Loucy (cell line): Measurements from ENCODE around the gene CREG2.

ENCODE experiments used
- CTCF ChIP-seq: fragments of 200-600 bp; sonication (generic); conservative IDR thresholded peaks from 2 replicates; pipeline ENCODE4 v1.5.1; 2014; ENCODE audit warnings: mild to moderate bottlenecking, antibody characterized with exemption, low read length
- EZH2phosphoT487 ChIP-seq: fragments of 200-600 bp; IDR thresholded peaks from 2 replicates; pipeline ENCODE4 v1.6.1; 2018; ENCODE audit warnings: antibody characterized with exemption, mild to moderate bottlenecking, moderate library complexity, borderline replicate concordance

GRCh38 chr2:101303688-101304087 is 83.6 kb downstream of the CREG2 start:
- no peak for TF ChIP-seq CTCF
- no peak for TF ChIP-seq EZH2phosphoT487
